Fibroblast of the aortic adventitia (primary cell): Measurements from ENCODE around the gene TOGARAM2. TPM values are rescaled to one million over a fixed set of nuclear protein-coding genes. Genes with fewer than 3 reads are reported as not detected.
A peak's percentile ranks its signal among the peaks of the same experiment; 100 is the strongest.

Experiments
- DNase-seq: peaks from one replicate; pipeline ENCODE4 v3.0.0-alpha.2; 2010; ENCODE audit warnings: low read depth
- H3K4me3 ChIP-seq: 2 replicates; pipeline ENCODE4 v1.5.1; 2011; ENCODE audit warnings: low read depth, mild to moderate bottlenecking, control low read depth, low read length, moderate library complexity
- CTCF ChIP-seq: IDR thresholded peaks from 2 replicates; pipeline ENCODE4 v1.5.1; 2011; ENCODE audit warnings: mild to moderate bottlenecking, low read length, control low read depth, inconsistent platforms; ENCODE audit not compliant: insufficient read depth
- total RNA-seq: library from RNA; depleted of rRNA; stranded (reverse); fragments of >200 nt; gene quantifications from 2 replicates; pipeline ENCODE4 v1.2.3, GENCODE V29; 2012; ENCODE audit warnings: low replicate concordance

TOGARAM2 gene
- total RNA-seq, 1 donor, result under 0.01 TPM

- H3K4me3 ChIP-seq, result no peak overlapping the region
- no peak for TF ChIP-seq CTCF
- peak; percentile 35 for DNase-seq
Observed at GRCh38 chr2:29012211-29012681, 31.1 kb downstream of the TOGARAM2 start.

GRCh38 chr2:29013057-29013780, 32.1 kb downstream of the TOGARAM2 start:
- H3K4me3 ChIP-seq, result no peak overlapping the region
- DNase-seq, result peak; percentile 13
- TF ChIP-seq CTCF, result no peak

GRCh38 chr2:29014331-29014730, 33.2 kb downstream of the TOGARAM2 start:
- TF ChIP-seq CTCF, result no peak
- no peak for DNase-seq
- H3K4me3 ChIP-seq, result no peak overlapping the region

GRCh38 chr2:29014811-29015421, 33.8 kb downstream of the TOGARAM2 start:
- DNase-seq, result peak; percentile 12
- no peak for TF ChIP-seq CTCF
- no peak overlapping the region for H3K4me3 ChIP-seq

GRCh38 chr2:29015701-29016470, 34.8 kb downstream of the TOGARAM2 start:
- no peak overlapping the region for H3K4me3 ChIP-seq
- no peak for TF ChIP-seq CTCF
- DNase-seq, result no peak

- no peak for DNase-seq
Observed at GRCh38 chr2:29016504-29016903, 35.4 kb downstream of the TOGARAM2 start.

More at GRCh38 chr2:29016504-29016903, 35.4 kb downstream of the TOGARAM2 start:
- no peak for TF ChIP-seq CTCF
- no peak overlapping the region for H3K4me3 ChIP-seq
